ENCODE results near the gene NTSR1.

Gene NTSR1

DNA sequence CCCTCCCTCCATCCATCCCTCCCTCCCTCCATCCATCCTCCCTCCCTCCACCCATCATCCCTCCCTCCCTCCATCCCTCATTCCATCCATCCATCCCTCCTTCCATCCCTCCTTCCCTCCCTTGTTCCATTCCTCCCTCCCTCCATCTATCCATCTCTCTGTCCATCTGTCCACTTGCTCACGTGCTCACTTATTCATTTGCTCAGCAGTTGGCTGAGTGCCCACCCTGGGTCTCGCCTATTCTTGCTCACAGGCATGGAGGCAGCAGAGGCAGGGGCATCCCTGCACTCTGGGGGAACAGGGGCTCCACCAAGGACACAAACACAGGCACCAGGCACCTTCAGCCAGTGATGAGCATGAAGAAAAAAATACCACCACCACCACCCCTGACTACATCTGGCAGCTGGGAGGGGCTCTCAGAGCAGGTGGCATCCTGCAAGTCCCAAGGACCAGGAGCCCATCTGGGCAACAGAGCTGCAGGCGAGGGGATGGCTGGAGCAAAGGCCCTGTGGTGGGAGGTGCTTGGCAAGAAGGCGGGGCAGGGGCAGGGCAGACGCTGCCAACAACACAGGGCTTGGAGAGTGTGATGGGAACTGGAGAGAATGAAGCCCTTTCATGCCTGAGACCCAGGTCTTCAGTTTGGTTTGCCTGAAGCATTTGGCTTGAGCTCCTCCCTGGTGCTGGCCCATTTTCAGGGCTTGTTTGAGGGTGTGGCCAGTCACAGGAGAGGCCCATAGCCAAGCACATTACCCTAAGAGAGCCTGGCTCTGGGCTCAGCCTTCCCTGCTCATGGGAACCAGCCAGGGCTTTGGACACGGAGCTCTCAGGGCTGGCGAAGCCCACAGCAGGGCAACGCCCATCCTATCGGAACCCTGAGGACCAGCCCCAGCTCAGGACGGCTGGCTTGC lies 47.4 kb downstream of the NTSR1 start:
- DNase-seq (ENCODE audit: low read depth in 2 of 2), result no peak

DNA sequence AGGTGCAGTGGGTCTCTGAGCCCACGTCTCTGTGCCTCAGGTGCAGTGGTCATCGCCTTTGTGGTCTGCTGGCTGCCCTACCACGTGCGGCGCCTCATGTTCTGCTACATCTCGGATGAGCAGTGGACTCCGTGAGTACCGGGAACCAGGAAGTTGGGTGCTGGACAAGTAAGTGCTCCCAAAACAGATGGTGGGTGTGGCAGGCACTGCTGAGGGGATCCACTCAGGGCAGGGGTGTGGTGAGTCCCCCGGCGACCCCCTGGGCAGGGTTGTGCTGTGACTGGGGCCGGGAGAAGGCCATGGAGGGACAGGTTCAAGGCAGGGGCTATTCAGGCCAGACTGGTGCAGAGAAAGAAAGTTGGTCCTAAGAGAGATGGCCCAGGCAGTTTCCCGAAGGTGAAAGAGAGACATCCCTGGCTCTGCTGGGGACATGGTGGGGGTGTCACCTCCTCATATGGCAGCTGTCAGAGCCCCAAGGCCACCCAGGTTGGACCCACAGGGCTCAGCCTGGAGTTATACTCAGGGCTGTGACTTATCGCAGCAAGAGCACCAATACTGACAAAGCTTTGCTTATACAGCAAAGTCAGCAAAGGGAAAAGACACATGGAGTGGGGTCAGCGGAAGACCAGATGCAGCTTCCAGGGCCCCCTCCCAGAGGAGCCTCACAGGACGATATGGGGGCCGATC lies 49.7 kb downstream of the NTSR1 start:
- no peak for DNase-seq (ENCODE audit: low read depth in 2 of 2)

DNA sequence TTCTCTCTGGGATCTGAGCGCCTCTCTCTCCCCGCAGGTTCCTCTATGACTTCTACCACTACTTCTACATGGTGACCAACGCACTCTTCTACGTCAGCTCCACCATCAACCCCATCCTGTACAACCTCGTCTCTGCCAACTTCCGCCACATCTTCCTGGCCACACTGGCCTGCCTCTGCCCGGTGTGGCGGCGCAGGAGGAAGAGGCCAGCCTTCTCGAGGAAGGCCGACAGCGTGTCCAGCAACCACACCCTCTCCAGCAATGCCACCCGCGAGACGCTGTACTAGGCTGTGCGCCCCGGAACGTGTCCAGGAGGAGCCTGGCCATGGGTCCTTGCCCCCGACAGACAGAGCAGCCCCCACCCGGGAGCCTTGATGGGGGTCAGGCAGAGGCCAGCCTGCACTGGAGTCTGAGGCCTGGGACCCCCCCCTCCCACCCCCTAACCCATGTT lies 51.4 kb downstream of the NTSR1 start:
- DNase-seq (ENCODE audit: low read depth in 2 of 2), result no peak

DNA sequence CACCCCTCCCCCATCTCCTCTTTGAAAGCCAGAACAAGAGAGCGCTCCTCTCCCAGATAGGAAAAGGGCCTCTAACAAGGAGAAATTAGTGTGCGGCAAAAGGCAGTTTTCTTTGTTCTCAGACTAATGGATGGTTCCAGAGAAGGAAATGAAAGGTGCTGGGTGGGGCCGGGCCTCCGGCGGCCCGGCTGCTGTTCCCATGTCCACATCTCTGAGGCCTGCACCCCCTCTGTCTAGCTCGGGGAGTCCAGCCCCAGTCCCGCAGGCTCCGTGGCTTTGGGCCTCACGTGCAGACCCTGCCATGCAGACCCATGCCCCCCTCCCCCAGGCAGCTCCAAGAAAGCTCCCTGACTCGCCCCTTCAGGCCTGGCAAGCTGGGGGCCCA lies 51.8 kb downstream of the NTSR1 start:
- no peak for DNase-seq (ENCODE audit: low read depth in 2 of 2)

DNA sequence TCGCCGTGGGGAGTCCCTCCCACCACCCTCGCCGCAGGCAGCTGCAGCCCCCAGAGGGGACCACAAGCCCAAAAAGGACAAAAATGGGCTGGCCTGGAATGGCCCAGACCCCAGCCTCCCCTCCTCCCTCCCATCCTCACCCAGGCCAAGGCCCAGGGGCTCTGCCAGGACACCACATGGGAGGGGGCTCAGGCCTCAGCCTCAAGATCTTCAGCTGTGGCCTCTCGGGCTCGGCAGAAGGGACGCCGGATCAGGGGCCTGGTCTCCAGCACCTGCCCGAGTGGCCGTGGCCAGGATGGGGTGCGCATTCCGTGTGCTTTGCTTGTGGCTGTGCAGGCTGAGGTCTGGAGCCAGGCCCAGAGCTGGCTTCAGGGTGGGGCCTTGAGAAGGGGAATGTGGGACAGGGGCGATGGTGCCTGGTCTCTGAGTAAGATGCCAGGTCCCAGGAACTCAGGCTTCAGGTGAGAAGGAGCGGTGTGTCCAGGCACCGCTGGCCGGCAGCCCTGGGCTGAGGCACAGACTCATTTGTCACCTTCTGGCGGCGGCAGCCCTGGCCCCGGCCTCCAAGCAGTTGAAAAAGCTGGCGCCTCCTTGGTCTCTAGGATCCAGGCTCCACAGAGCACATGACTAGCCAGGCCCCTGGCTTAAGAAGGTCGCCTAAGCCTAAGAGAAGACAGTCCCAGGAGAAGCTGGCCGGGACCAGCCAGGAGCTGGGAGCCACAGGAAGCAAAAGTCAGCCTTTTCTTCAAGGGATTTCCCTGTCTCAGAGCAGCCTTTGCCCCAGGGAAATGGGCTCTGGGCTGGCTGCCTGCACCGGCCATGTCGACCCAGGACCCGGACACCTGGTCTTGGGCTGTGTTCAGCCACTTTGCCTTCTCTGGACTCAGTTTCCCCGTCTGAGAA lies 52.5 kb downstream of the NTSR1 start:
- DNase-seq (ENCODE audit: low read depth in 2 of 2), result no peak

DNA sequence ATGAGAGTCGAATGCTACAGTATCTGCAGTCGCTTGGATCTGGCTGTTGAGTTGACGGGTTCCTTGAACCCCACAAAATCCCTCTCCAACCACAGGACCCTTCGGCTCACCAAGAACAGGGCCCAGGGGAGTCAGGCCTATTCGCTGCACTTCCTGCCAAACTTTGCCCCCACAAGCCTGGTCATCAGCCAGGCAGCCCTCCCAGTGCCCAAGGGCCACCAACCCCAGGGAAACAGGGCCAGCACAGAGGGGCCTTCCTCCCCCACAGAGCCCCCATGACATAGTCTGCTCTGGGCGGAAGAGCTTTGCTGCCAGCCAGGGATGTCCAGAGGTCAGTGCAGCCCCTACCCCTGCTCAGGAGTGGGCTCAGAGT lies 53.1 kb downstream of the NTSR1 start:
- DNase-seq (ENCODE audit: low read depth in 2 of 2), result no peak

DNA sequence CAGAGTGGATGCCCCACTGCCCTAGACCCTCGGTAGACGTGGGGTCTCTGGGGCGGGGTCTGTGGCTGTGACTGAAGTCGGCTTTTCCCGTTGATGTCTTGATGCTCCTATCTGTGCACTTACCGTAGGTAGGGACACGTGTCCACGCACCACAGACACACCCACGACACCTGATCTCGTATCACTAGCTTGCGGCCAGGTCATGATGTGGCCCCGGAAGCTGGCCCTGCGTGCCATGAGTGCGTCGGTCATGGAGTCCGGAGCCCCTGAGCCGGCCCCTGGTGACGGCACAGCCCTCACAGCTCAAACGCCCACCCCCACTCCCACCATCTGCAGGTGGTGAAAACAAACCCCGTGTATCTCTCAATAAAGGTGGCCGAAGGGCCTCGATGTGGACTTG lies 53.7 kb downstream of the NTSR1 start:
- no peak for DNase-seq (ENCODE audit: low read depth in 2 of 2)

DNA sequence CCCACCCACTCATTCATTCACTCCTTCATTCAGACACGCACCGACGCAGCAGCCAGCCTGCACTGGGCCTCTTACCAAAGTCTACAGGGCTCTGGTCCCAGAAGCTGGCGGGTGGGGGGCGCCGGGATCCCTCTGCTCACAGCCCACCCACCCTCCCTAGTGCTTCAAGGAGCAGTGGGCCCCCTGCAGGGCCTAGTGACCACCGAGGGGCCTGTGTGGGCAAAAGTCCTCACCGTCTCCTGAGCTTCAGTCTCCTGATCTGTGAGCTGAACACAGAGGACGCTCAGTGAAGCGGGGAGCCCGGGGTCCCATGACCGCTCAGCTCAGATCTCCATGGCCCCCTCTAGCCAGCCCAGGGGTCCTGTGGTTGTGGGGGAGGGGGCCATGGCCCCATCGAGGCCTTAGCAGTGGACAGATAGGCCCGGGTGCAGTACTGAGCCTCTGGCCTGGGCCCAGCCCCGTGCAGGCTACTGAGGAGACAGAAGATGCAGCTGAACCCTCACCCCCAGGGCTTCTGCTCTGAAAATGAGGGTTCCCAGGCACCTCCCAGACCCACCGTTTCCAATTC lies 54.2 kb downstream of the NTSR1 start:
- DNase-seq (ENCODE audit: low read depth in 2 of 2), result no peak

DNA sequence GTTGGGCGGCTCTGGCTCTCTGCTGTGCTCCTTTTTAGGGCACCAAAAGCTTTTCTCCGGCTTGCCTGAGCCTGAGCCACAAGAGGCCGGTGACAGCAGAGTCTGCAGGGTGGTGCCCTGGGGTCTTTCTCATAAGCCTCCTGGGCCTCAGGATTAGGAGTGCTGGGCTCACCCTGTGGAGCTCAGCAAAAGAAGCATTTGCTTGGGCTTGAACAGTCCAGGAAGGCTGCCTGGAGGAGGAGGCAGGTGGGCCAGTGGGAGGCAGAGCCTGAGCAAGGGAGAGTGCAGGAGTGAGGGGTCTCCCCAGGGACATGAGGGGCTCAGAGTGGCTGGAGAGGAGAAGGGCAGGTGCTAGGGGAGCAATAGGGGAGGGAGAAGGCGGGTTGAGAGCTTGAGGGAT lies 54.8 kb downstream of the NTSR1 start:
- DNase-seq (ENCODE audit: low read depth in 2 of 2), result no peak

DNA sequence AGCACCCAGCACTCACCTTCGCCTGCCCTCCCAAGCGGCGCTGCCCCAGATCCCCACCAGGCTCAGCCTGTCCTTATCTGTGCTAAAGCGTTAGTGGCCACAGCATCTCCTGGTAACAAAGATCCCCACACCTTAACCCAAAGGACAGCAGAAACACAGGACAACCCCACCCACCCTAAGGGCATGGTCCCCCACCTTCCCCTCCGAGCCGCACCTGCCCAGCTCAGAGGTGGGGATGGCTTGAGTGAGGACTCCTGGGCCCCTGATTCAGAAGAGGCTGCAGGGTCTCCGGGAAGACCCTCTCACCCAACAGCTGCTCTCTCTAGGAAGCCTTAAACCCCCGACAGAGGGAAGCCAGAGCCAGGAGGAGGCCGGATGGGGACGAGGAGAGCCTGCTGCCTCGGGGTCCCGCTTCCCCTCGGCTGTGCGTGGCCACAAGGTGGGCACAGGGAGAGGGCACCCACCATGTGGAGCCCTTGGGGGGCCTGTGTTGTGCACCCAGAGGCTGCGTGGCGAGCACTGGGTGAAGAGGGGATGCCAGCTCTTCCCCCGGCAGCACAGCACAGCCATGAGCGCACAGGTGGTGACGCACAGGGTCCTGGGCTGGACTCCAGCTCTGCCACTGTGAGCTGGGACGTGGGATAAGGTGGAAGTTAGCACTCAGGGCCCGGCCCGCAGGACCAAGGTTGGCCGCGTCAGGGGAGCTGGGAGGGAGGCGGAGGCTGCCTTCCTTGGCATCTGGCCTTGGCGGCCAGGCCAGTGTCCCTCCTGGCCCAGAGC lies 55.7 kb downstream of the NTSR1 start:
- DNase-seq (ENCODE audit: low read depth in 2 of 2), result no peak

DNA sequence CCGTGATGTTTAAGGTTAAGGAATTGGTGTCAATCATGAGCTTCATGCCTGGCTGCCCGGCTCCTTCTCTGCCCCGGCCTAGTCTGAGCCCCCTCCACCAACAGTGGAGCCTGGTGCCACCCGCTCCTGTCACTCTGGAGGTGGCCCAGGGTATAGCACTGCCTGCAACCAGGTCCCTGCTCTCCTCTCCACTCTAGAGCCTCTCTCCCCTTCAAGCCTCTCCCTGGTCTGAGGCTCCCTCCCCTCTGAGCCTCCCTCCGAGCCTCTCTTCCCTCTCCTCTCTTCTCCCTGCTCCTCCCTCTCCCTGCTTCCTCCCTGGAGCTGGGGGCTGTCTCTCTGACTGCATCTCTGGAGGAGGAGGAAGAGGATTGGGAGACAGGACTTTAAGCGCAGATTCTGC lies 56.4 kb downstream of the NTSR1 start:
- DNase-seq (ENCODE audit: low read depth in 2 of 2), result no peak

DNA sequence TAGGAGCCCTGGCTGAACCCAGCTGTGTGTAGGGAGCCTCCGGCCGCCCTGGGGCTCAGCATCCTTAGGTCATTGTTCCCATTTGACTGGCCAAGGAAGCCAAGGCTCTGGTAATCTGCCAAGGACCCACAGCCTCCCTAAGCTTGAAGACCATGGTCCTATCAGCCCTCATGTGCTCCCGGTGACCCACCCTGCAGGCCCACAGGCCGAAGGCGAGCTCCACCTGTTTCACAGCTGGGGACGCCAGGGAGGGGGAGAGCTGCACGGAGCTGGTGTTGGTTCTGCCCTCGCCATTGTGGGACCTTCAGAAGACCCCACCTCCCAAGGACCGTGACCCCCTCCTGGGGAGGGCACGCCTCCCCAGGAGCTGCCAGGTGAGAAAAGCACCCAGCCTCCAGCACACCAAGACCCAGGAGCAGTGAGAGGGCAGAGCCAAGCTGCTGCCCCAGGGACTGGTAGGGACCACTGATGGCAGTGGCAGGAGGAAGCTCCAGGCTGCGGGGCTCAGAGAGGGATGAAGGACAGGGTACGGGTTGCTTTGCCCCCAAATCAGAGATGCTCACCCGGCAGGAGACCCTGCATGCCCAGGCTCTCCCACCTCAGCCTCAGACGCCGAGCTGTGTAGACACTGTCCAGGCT lies 56.9 kb downstream of the NTSR1 start:
- DNase-seq (ENCODE audit: low read depth in 2 of 2), result no peak

DNA sequence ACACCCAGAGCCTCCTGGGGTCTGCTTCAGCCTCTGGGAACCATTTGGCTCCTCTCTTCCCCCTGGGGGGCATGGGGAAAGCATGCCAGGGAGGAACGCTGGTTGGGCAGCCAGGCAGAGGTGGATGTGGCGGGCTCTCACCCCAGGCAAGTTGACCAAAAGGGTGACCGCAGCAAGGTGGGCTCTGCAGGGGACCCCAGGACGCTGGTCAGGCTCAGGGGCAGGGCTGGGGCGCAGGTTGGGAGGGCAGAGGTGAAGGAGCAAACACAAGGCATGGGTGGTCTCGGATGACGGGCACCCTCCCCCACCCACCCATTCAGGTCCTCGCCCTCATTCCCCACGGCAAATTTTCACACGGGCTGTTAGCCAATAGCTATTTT lies 57.4 kb downstream of the NTSR1 start:
- DNase-seq (ENCODE audit: low read depth in 2 of 2), result no peak

DNA sequence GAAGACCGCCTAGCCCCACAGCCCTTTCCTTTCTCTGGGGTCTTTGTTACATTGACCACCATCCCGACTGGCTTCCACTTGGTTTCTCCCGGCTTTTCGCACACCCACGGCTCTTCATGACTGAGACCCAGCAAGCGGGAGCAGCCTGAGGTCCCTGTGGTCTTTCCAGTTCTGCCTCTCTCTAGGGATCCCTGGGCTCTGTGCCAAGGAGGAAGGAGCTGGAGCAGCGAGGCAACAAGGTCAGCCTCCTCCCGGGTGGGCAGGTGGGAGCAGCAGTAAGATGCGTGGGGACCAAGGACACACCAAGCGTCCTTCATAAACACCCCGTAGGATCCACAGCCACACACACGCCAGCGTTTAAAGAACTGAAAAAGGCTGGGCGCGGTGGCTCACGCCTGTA lies 58.1 kb downstream of the NTSR1 start:
- DNase-seq (ENCODE audit: low read depth in 2 of 2), result no peak

DNA sequence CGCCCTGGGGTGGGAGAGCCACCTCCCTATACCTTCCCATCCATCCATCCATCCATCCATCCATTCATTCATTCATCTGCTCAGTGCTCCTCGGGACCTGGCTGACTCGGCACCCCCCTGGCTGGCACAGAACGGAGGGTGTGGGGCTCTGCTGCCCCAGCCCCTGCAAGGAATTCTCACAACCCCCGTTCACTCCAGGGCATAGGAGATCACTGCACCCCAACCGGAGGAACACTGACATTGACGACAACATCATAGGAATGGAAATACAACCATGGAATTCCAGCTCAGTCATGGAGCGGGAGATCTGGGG lies 59.6 kb downstream of the NTSR1 start:
- no peak for DNase-seq (ENCODE audit: low read depth in 2 of 2)

DNA sequence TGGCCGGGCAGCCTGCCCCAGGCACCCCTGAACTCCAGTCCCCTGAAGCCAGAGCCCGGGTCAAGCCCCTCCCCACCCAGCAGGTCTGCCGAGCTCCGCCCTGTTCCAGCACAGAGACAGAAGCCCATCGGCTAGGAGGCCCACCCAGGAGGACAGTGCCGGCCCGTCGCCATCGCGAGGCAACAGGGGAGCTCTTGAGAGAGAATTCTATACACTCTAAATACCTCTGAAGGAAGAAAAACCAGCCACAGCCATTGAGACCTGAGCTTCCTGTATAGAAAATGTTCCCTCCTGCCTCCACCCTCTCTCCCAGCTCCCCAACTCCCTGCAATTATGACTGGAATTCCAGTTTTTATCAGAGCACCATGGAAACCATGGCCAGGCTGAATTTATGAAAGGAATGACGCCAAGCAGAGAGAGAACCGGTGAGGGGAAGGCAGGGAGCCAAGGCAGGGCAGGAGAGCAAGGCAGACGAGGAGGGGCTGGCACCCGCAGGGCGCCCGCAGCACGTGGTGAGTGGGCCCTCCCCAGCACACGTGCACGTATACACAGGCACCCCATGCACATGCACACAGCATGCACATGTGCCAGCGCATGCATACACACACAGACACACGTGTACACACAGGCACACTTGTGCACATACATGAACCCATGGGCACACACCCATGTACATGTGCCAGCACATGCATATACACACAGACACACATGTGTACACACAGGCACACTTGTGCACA lies 60.1 kb downstream of the NTSR1 start:
- DNase-seq (ENCODE audit: low read depth in 2 of 2), result no peak

DNA sequence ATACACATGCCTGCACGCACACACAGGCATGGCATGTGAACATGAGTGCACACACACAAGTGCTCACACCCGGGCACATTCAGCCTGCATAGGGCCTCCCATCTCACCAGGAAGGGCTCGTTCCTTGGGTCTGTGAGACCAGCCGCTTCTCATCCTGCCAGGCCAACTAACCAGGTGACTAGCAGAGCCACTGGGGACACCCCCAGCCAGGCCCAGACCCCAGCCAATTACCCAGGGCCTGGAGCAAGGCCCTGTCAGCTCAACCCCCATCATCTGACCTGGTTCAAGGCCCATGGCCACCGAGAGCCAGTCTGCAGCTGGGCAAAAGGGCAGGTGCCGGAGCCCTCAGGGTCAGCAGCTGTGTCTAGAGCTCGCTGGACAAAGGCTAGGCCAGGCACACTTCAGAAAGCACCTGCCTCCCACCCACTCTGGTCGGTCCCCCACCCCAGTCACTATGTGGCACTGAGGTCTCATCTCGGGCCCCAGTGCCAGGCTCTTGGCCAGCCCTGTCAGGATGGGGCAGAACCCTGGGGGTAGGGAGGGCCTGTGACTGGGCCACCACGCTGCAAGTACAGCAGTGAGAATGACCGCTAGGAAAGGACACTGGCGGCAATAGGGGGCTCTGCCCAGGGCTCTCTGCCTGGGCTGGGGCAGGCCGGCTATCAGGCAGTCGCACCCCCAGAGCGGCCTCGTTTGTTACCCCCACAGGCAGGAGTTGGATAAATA lies 60.9 kb downstream of the NTSR1 start:
- DNase-seq (ENCODE audit: low read depth in 2 of 2), result no peak

DNA sequence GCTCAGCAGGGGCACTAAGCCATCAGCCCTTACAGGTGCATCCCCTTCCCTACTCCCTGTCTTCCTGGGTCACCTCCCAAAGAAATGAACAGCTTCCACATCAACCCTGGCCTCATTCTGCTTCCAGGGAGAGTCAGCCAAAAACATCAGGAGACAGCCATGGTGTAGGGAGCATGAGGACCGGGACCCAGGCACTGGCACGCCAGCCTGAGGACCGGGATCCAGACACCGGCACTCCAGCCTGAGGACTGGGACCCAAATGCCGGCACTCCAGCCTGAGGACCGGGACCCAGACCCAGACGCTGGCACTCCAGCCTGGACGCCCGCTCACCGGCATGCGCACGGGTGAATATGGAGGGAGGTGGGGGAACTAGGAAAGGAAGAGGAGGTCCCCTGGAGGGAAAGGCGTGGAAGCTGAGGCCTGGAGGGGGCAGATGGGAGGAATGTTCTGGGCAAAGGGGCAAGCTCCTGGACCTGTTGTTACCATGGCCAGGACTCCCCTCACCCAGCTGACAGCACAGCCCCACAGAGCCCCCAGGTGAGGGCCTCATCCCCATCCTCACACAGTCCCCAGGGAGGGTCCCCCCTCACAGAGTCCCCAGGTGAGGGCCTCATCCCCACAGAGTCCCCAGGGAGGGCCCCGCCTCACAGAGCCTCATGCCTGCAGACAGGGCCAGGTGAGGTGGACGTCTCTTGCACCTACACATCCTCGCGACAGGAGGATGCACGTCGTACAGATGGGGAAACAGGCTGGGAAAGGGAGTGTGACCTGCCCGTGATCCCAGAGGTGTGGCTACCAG lies 61.7 kb downstream of the NTSR1 start:
- no peak for DNase-seq (ENCODE audit: low read depth in 2 of 2)

DNA sequence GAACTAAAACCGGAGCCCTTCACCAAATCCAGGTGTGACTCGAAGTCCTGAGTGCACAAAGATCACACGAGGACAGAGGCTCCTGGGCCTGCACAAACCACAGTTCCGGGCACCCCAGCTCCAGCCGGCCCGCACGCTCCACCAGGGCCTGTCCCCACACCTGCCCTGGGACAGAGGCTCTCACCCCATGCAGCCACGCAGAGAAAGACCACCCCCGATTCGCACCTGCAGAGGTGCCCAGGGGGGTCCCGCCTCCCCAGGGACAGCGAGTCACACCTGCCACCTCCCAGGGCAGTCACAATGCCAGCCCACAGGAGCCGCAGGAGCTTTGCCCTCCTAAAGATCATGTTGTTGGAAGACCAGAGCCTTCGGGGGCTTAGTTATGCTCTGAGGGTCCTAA lies 62.3 kb downstream of the NTSR1 start:
- DNase-seq (ENCODE audit: low read depth in 2 of 2), result no peak

Data from stimulated activated CD8-positive, alpha-beta memory T cell treated with anti-CD3 and anti-CD28 coated beads, Interleukin-2, amount 100 ng/mL, for 1 hour (primary cell).